Naive thymus-derived CD4-positive, alpha-beta T cell (primary cell): ENCODE data around the gene SELENOS. TPM values are rescaled to one million over a fixed set of nuclear protein-coding genes. Genes with fewer than 3 reads are reported as not detected.
"Not testable (repeated sequence)": the region's sequence is repeated elsewhere in the genome, so short reads cannot be mapped to it uniquely, and the experiment has no call there.

Source experiments
- ATAC-seq: fragments of 150-1000 bp; cut with Tn5 transposase; 2 replicates; pipeline ENCODE4 v1.10.0; 2021; ENCODE audit warnings: mild to moderate bottlenecking, moderate library complexity
- CTCF ChIA-PET: fragments of 350-600 bp; sonication (Branson Sonifier 250); formaldehyde crosslinking; loops from one replicate; lab custom pipeline; 2021; ENCODE audit warnings: antibody characterized with exemption; lab: Charles Lee
- POLR2A ChIA-PET: fragments of 350-600 bp; sonication (Branson Sonifier 250); formaldehyde crosslinking; loops from one replicate; lab custom pipeline; 2021; ENCODE audit warnings: antibody characterized with exemption, inconsistent platforms; lab: Charles Lee
- DNase-seq, 9 donors: peaks; one replicate each; pipeline versions ENCODE4 v3.0.0 to v3.0.0-alpha.2; 2020 to 2022; ENCODE audit warnings: mixed read lengths in 1 of 9
- H3K27ac ChIP-seq: one replicate; pipeline ENCODE4 v1.7.0; 2013; ENCODE audit warnings: mild to moderate bottlenecking, low read depth, low read length, moderate library complexity
- H3K27me3 ChIP-seq, 2 donors: one replicate each; pipeline ENCODE4 v1.7.0; 2013; ENCODE audit warnings: low read length in 2 of 2, mild to moderate bottlenecking in 2 of 2, moderate library complexity in 2 of 2; ENCODE audit not compliant: control insufficient read depth in 2 of 2, insufficient read depth in 2 of 2
- H3K36me3 ChIP-seq, 3 experiments: 1 replicate in 2 of 3; 2 replicates in 1 of 3; pipeline ENCODE4 v1.7.0; 2013; ENCODE audit warnings: low read length in 3 of 3, mild to moderate bottlenecking in 3 of 3, moderate library complexity in 1 of 3; ENCODE audit not compliant: insufficient read depth in 3 of 3, control insufficient read depth in 2 of 3
- H3K4me1 ChIP-seq, 2 donors: one replicate each; pipeline ENCODE4 v1.7.0; 2013; ENCODE audit warnings: low read length in 2 of 2, mild to moderate bottlenecking in 2 of 2, moderate library complexity in 1 of 2; ENCODE audit not compliant: control insufficient read depth in 2 of 2, insufficient read depth in 2 of 2
- H3K4me3 ChIP-seq: 2 replicates; pipeline ENCODE4 v1.7.0; 2013; ENCODE audit warnings: mild to moderate bottlenecking, low read length
- H3K9me3 ChIP-seq, 3 experiments: 1 replicate in 2 of 3; 2 replicates in 1 of 3; pipeline ENCODE4 v1.7.0; 2013; ENCODE audit warnings: low read length in 3 of 3; ENCODE audit not compliant: control insufficient read depth in 2 of 3
- H3K27ac Mint-ChIP-seq, 9 donors: one replicate each; pipeline ENCODE4 v1.8.0; 2020 to 2022; ENCODE audit warnings: mixed read lengths in 9 of 9, mild to moderate bottlenecking in 8 of 9, moderate library complexity in 5 of 9, inconsistent platforms in 2 of 9
- H3K27me3 Mint-ChIP-seq, 5 donors: one replicate each; pipeline ENCODE4 v1.8.0; 2021 to 2022; ENCODE audit warnings: mixed read lengths in 5 of 5, mild to moderate bottlenecking in 1 of 5
- H3K36me3 Mint-ChIP-seq, 5 donors: one replicate each; pipeline ENCODE4 v1.8.0; 2020 to 2022; ENCODE audit warnings: mixed read lengths in 5 of 5, mild to moderate bottlenecking in 3 of 5, inconsistent platforms in 1 of 5
- H3K4me1 Mint-ChIP-seq, 7 donors: one replicate each; pipeline ENCODE4 v1.8.0; 2020 to 2022; ENCODE audit warnings: mixed read lengths in 7 of 7, mild to moderate bottlenecking in 3 of 7, inconsistent platforms in 1 of 7
- H3K4me3 Mint-ChIP-seq, 10 donors: one replicate each; pipeline ENCODE4 v1.8.0; 2020 to 2022; ENCODE audit warnings: mild to moderate bottlenecking in 10 of 10, mixed read lengths in 10 of 10, moderate library complexity in 6 of 10, inconsistent platforms in 2 of 10
- H3K9me3 Mint-ChIP-seq, 11 donors: one replicate each; pipeline ENCODE4 v1.8.0; 2020 to 2022; ENCODE audit warnings: mixed read lengths in 11 of 11, mild to moderate bottlenecking in 4 of 11, inconsistent platforms in 1 of 11, moderate library complexity in 1 of 11
- intact Hi-C, 2 donors: fragments of 100-400 bp; cut with micrococcal nuclease; formaldehyde crosslinking; loops; one replicate each; pipeline ENCODE4 v1.15.1; 2023
- polyA plus RNA-seq, 2 donors: library from polyadenylated mRNA; unstranded; fragments of 300-500 nt; fragmentation: Illumina TruSeq; gene quantifications; one replicate each; pipeline ENCODE4 v1.2.3, GENCODE V29; 2021
- total RNA-seq, 6 experiments: library from RNA in 5 of 6; stranded (reverse) in 5 of 6; gene quantifications; 1 replicate in 5 of 6; 2 replicates in 1 of 6; pipeline ENCODE4 v1.2.3 and lab custom pipeline; 2021 to 2026

Gene SELENOS
- total and polyA plus RNA-seq, 7 experiments from 2014 or later: 24.8 to 48.2 (median 39.4) TPM

DNA sequence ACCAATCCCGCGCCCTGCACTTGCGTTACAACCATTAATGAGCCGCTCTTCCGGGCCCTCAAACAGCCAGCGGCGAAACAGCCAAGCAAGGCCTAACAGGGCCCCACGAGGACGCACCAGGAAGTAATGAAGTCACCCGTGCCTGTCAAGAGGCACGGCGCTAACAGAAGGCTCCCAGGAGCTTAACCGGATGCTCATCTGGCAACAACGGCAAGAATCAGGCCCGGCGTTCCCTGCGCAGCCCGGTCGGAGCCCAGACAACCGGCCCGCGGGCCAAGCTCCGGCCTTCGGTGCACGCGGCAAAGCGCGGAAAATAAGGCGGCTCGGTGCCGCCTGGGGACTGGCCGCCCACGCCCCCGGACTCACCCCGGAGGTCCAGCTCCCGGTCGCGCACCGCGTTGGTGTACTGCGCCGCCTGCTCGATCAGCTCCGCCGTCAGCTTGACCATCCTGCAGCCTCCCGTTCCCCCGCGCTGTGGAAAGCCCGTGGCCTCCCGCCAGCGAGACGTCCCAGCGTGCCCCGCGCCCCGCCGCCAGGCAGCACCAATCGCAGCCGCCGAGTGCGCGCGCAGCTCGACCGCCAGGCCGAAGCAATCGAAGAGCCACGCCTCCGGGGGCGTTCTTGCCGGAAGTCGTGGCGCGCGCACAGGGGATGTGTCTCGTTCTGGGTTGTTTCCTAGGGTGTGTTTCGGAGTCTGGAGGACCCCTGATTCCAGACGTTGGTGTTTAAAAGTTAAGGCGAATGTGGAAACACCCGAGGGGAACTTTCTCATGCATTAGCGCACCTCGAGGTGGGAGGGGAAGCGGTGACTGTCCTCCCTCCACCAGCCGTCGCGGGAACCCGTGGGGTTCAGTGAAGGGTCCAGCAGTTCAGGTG, 17.7 kb upstream of the SELENOS start, which contains the start of gene SNRPA1:
TSS of gene SNRPA1 (minus strand) at position 518 of the 876 bp plus-strand sequence. CDS start at position 448, 70 bp downstream.
- ChIA-PET CTCF (interaction anchor here (0.7 to 2.9 kb wide), 4 partner anchors 20 to 346 kb away, joined by 3 to 11 read pairs (median 3); no protein-coding TSS in a partner anchor), POLR2A (interaction anchor here (0.6 to 2.9 kb wide), 19 partner anchors 10 to 1588 kb away, joined by 3 to 24 read pairs (median 6); partner anchors contain the start of genes CHSY1 and TARS3)
- DNase-seq: peak; percentile 92 to 99 (median 96)
- H3K27ac Mint-ChIP-seq: peak within 1 kb of the TSS; percentile 89 to 99 (median 96)
- peaks cover 14 to 27% of the 10 kb centered on the region in 2 donors for H3K4me1 ChIP-seq
- H3K27ac ChIP-seq: peak within 1 kb of the TSS; percentile 95
- intact Hi-C loops: loop anchor here (1.0 to 10.0 kb wide), 10 partner anchors 18 to 1370 kb away; partner anchors contain the start of genes ASB7 (in 2 of the 2), LINS1 (in 2 of the 2), SELENOS (in 2 of the 2) and TM2D3 (in 2 of the 2)
- peaks cover 0 to 9% (median 0%) of the 10 kb centered on the region in 3 experiments for H3K36me3 ChIP-seq
- peaks cover 27 to 58% (median 47%) of the 10 kb centered on the region in 7 donors for H3K4me1 Mint-ChIP-seq
- H3K36me3 Mint-ChIP-seq: peaks cover 4 to 21% (median 7%) of the 10 kb centered on the region in 5 donors
- peak within 1 kb of the TSS; percentile 76 for H3K4me3 ChIP-seq
- peak within 1 kb of the TSS; percentile 90 to 99 (median 97) for H3K4me3 Mint-ChIP-seq
- no peaks in the 10 kb centered on the region for H3K9me3 Mint-ChIP-seq
- no peaks in the 10 kb centered on the region for H3K9me3 ChIP-seq
- H3K27me3 ChIP-seq: no peaks in the 10 kb centered on the region
- no peaks in the 10 kb centered on the region for H3K27me3 Mint-ChIP-seq
- peak; percentile 94 for ATAC-seq

DNA sequence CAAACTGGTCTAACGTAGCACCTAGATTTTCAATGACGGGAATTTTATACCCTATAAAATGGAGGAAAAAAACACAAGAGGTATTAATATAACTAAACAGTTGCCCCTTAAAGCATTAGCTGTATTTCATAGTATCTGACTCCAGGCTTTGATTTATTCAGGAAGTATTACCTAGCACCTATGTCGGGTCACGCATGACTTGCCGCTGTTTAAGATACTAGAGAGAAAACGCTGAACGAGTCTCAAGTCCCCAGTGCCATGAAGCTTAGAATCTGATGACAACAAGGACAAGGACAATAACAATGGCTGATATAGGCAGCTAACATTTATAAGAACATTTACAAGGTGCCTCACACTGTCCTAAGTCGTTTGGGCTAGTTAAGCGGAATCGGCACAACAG, 15.8 kb upstream of the SELENOS start:
- peaks cover 39 to 73% (median 63%) of the 10 kb centered on the region in 7 donors for H3K4me1 Mint-ChIP-seq
- H3K4me3 Mint-ChIP-seq: peak overlapping the region; percentile 90 to 99 (median 97)
- no peaks in the 10 kb centered on the region for H3K27me3 Mint-ChIP-seq
- peaks cover 14 to 27% of the 10 kb centered on the region in 2 donors for H3K4me1 ChIP-seq
- no peak for ATAC-seq
- H3K27me3 ChIP-seq: no peaks in the 10 kb centered on the region
- intact Hi-C loops: loop anchor here (1.0 to 10.0 kb wide), 3 partner anchors 431 to 1368 kb away; partner anchors contain the start of genes ADAMTS17 (in 1 of the 2) and TARS3 (in 1 of the 2)
- H3K9me3 Mint-ChIP-seq: no peaks in the 10 kb centered on the region
- peak overlapping the region in 8 of 9 donors; percentile 89 to 99 (median 96) for H3K27ac Mint-ChIP-seq
- peaks cover 4 to 26% (median 19%) of the 10 kb centered on the region in 5 donors for H3K36me3 Mint-ChIP-seq
- H3K4me3 ChIP-seq: peak overlapping the region; percentile 76
- H3K36me3 ChIP-seq: peaks cover 0 to 16% (median 5%) of the 10 kb centered on the region in 3 experiments
- no peaks in the 10 kb centered on the region for H3K9me3 ChIP-seq
- no peak for DNase-seq
- H3K27ac ChIP-seq: peak overlapping the region; percentile 95
- ChIA-PET CTCF (interaction anchor here (1.1 to 2.9 kb wide), 2 partner anchors 11 to 348 kb away, joined by 5 to 11 read pairs; no protein-coding TSS in a partner anchor), POLR2A (interaction anchor here (0.6 to 1.1 kb wide), 4 partner anchors 41 to 720 kb away, joined by 3 to 5 read pairs (median 4); partner anchors contain the start of gene CHSY1)

DNA sequence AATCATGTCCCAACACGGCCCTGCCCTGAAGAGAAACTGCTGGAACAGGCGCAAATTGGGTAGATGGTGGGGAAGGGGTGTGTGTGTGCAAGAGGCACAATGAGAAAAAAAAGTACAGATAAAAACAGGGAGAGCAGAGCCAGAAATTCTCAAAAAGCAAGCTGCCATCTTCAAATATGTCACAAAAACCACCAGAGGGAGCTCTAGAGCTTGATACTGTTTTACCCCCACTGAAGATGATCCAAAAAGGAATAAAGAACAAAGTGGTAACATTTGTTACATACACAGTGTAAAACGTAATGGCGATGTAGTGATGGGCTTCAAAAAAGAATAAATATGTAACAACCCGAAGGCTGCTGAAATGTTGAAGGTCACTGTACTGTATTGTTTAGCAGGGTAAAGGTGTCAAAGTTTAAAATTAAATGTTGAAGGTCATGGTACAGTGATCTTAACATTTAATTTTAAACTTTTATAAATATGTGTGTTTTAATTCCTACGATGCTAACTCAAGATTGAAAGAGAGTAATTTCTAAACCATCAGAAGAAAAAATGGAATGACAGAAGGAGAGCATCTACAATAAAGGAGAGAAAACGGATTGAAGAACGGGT, 11.7 kb upstream of the SELENOS start:
- intact Hi-C loops: loop anchor here in 1 of 2 donors (1.0 kb wide), 1 partner anchor 352 kb away; no protein-coding TSS in a partner anchor
- no peak overlapping the region for H3K4me3 ChIP-seq
- H3K4me1 ChIP-seq: peaks cover 8 to 21% of the 10 kb centered on the region in 2 donors
- ChIA-PET CTCF (interaction anchor here (0.7 to 3.0 kb wide), 9 partner anchors 11 to 436 kb away, joined by 3 to 16 read pairs (median 3); partner anchors contain the start of genes CHSY1 and TARS3), POLR2A (interaction anchor here (1.9 kb wide), 1 partner anchor 19 kb away, joined by 4 read pairs; no protein-coding TSS in a partner anchor)
- Mint-ChIP-seq H3K36me3 (peaks cover 0 to 43% (median 30%) of the 10 kb centered on the region in 5 donors), H3K4me1 (peaks cover 32 to 62% (median 45%) of the 10 kb centered on the region in 7 donors), H3K9me3 (no peaks in the 10 kb centered on the region), H3K27me3 (no peaks in the 10 kb centered on the region), H3K4me3 (peak overlapping the region in 2 of 10 donors; percentile 20 to 25), H3K27ac (peak overlapping the region in 8 of 9 donors; percentile 5 to 77 (median 42))
- peaks cover 18 to 47% (median 32%) of the 10 kb centered on the region in 3 experiments for H3K36me3 ChIP-seq
- no peak overlapping the region for H3K27ac ChIP-seq
- H3K9me3 ChIP-seq: no peaks in the 10 kb centered on the region
- ATAC-seq: peak; percentile 82
- no peaks in the 10 kb centered on the region for H3K27me3 ChIP-seq
- DNase-seq: peak in 7 of 9 donors; percentile 48 to 68 (median 62)

DNA sequence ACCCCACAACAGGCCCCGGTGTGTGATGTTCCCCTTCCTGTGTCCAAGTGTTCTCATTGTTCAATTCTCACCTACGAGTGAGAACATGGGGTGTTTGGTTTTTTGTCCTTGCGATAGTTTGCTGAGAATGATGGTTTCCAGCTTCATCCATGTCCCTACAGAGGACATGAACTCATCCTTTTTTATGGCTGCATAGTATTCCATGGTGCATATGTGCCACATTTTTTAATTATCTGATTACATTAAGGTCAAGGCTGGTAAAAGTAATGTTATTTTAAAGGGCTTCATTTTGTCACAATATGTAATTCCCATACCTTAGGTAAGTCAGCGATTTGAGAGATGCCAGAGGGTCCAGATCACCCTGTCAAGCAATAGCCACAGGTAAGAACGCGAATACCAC, 10.1 kb upstream of the SELENOS start:
- H3K27me3 ChIP-seq, H3K27me3 Mint-ChIP-seq, H3K9me3 Mint-ChIP-seq, H3K27ac ChIP-seq, H3K4me3 ChIP-seq, POLR2A ChIA-PET, H3K9me3 ChIP-seq, DNase-seq, intact Hi-C loops, H3K4me3 Mint-ChIP-seq, H3K4me1 ChIP-seq, ATAC-seq: not testable (repeated sequence)
- H3K36me3 ChIP-seq: peaks cover 24 to 64% (median 39%) of the 10 kb centered on the region in 3 experiments
- H3K4me1 Mint-ChIP-seq: peaks cover 22 to 45% (median 33%) of the 10 kb centered on the region in 7 donors
- peak overlapping the region in 4 of 9 donors; percentile 23 to 59 (median 46) for H3K27ac Mint-ChIP-seq
- CTCF ChIA-PET: interaction anchor here (0.7 to 3.0 kb wide), 5 partner anchors 9 to 354 kb away, joined by 3 to 16 read pairs (median 7); no protein-coding TSS in a partner anchor
- H3K36me3 Mint-ChIP-seq: peaks cover under 1 to 53% (median 30%) of the 10 kb centered on the region in 5 donors

DNA sequence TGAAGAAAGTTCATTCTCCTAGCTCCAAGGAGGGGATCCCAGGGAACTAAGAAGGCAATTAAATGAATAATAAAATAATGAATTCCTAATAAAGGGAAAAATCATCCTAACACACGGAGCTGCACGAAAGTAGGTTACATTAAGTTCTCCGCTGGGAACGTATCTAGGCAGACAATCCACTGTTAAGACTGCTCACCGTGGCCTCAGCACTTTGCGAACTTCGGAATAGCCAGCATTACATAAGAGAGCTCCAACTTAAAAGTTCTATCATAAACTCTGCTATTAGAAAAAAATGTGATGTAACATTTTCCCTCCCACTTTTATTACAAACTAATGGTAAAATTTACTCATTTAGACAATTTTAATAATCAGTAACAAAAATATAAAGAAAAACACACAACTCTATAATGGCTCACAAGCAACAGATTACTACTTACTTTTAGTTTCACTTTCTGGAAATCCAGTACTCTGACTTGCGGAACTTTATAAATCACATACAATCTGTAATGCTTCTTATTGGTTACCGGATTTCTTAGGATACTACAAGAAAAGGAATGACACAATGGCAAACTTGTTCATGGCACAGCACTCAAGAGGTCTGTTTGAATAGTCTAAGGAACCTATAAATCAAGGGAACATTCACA, 9.3 kb upstream of the SELENOS start:
- Histone ChIP-seq H3K9me3 (no peaks in the 10 kb centered on the region), H3K36me3 (peaks cover 29 to 68% (median 47%) of the 10 kb centered on the region in 3 experiments), H3K4me1 (peaks cover 0 to under 1% of the 10 kb centered on the region in 2 donors), H3K4me3 (no peak overlapping the region), H3K27me3 (no peaks in the 10 kb centered on the region), H3K27ac (peak overlapping the region; percentile 23)
- Mint-ChIP-seq H3K4me3 (peak overlapping the region in 1 of 10 donors; percentile 55), H3K9me3 (no peaks in the 10 kb centered on the region), H3K4me1 (peaks cover 17 to 38% (median 26%) of the 10 kb centered on the region in 7 donors), H3K36me3 (peaks cover 4 to 59% (median 35%) of the 10 kb centered on the region in 5 donors), H3K27ac (peak overlapping the region in 2 of 9 donors; percentile 67 to 79), H3K27me3 (no peaks in the 10 kb centered on the region)
- ChIA-PET POLR2A (interaction anchor here (3.3 kb wide), 1 partner anchor 9 kb away, joined by 18 read pairs; the partner anchor contains the start of gene SNRPA1), CTCF (interaction anchor here (1.1 kb wide), 1 partner anchor 13 kb away, joined by 3 read pairs; no protein-coding TSS in a partner anchor)
- no peak for DNase-seq
- intact Hi-C loops: no loop called here
- ATAC-seq: no peak
